DND-41 (cell line): ENCODE data around the gene BBS9.

Source experiments
- EZH2 ChIP-seq: IDR thresholded peaks from 3 replicates; pipeline ENCODE4 v1.6.1; 2012; ENCODE audit warnings: borderline replicate concordance, low read depth, mild to moderate bottlenecking, moderate library complexity, low read length, inconsistent platforms; ENCODE audit not compliant: severe bottlenecking
- TF ChIP-seq, protein P1 (sequence below): IDR thresholded peaks from 2 replicates; pipeline ENCODE4 v1.5.1; 2012; ENCODE audit warnings: borderline replicate concordance, low read length, moderate library complexity, mild to moderate bottlenecking; ENCODE audit not compliant: poor library complexity, severe bottlenecking; ENCODE audit errors: extremely low read depth

DNA sequence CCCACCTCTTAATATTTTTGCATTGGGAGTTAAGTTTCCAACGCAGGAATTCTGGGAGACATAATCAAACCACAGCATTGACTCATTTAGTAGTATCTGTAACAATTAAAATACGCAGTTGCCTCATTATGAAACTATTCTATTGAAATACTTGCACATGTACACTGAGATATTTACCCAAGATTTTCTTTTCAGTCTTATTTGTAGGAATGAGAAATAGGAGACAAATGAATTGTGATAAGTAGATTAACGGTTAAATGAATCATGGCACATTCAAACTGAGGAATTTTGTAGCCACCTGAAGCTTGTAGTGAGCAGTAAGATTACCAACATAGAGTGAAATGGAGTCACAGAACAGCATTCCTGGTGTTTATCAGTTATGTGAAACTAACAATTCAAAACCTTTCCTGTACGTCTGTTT, 38.2 kb upstream of the BBS9 start:
- TF ChIP-seq, protein P1, sequence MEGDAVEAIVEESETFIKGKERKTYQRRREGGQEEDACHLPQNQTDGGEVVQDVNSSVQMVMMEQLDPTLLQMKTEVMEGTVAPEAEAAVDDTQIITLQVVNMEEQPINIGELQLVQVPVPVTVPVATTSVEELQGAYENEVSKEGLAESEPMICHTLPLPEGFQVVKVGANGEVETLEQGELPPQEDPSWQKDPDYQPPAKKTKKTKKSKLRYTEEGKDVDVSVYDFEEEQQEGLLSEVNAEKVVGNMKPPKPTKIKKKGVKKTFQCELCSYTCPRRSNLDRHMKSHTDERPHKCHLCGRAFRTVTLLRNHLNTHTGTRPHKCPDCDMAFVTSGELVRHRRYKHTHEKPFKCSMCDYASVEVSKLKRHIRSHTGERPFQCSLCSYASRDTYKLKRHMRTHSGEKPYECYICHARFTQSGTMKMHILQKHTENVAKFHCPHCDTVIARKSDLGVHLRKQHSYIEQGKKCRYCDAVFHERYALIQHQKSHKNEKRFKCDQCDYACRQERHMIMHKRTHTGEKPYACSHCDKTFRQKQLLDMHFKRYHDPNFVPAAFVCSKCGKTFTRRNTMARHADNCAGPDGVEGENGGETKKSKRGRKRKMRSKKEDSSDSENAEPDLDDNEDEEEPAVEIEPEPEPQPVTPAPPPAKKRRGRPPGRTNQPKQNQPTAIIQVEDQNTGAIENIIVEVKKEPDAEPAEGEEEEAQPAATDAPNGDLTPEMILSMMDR = no peak
- TF ChIP-seq EZH2 = no peak
